GM12891 (cell line): Measurements from ENCODE around the gene ACTR10.

ENCODE experiments used
- PAX5 ChIP-seq: IDR thresholded peaks from 2 replicates; pipeline ENCODE4 v1.6.1; 2011; ENCODE audit warnings: low read length, moderate library complexity, mild to moderate bottlenecking; ENCODE audit not compliant: insufficient read depth, severe bottlenecking
- POLR2A ChIP-seq: IDR thresholded peaks from 2 replicates; pipeline ENCODE4 v1.6.1; 2011; ENCODE audit warnings: low read depth, low read length, control low read depth
- POLR2AphosphoS5 ChIP-seq: IDR thresholded peaks from 2 replicates; pipeline ENCODE4 v1.6.1; 2011; ENCODE audit warnings: low read depth, low read length, control low read depth
- SPI1 ChIP-seq: IDR thresholded peaks from 2 replicates; pipeline ENCODE4 v1.6.1; 2011; ENCODE audit warnings: low read depth, low read length, control low read depth
- TAF1 ChIP-seq: IDR thresholded peaks from 2 replicates; pipeline ENCODE4 v1.6.1; 2011; ENCODE audit warnings: low read depth, low read length, control low read depth

GRCh38 chr14:58198086-58198485 is 1.9 kb upstream of the ACTR10 start:
- TF ChIP-seq POLR2A (no peak), POLR2AphosphoS5 (no peak), SPI1 (no peak), PAX5 (no peak), TAF1 (no peak)
